ENCODE measurements around the gene LYPLA2. TPM values are rescaled to one million over a fixed set of nuclear protein-coding genes. Genes with fewer than 3 reads are reported as not detected.

Gene LYPLA2
- total and polyA plus RNA-seq, 4 donors = 26.3 to 71.1 (median 43.2) TPM

DNA sequence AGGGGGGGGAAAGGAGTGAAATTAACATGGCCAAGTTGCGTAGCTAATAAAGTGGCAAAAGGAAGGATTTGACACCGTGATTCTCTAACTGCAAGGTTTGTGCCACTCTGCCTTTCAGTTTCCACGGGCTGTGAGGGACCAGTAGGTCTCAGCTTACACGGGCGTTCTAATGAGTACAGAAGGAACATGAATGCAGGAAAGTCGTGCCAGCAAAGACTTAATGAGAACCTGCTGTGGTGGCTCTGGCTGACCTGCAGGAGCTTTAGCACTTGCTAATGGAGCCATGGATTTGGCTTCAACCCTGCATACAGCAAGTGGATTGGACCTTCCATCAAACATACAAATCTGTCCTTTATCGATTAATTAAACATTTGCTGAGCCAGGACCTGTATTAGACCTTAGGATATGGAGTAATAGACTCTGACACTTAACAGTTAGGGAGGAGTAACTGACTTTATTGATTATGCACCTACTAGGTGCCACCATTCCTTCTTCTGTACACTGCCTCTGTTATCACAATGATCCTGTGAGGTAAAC lies 27.8 kb upstream of the LYPLA2 start (continued):
- TF ChIP-seq SP1 (IDR thresholded peaks at IDR 0.05) (no peak), EGR1 (IDR thresholded peaks at IDR 0.05; ENCODE audit: low read depth in 2 of 2) (no peak), FOXA2 (IDR thresholded peaks at IDR 0.05) (no peak), GABPA (IDR thresholded peaks at IDR 0.05 in 1 of 2, conservative IDR thresholded peaks at IDR 0.05 in 1 of 2) (no peak), FOXA1 (IDR thresholded peaks at IDR 0.05) (no peak), TAF1 (conservative IDR thresholded peaks at IDR 0.05) (no peak), JUND (IDR thresholded peaks at IDR 0.05) (no peak), NR2F2 (IDR thresholded peaks at IDR 0.05) (no peak), RXRA (IDR thresholded peaks at IDR 0.05) (peak; percentile 27 to 41)

- no peak for DNase-seq (ENCODE audit: low spot score)
Measured at GRCh38 chr1:23768733-23769132, 22.2 kb upstream of the LYPLA2 start.

DNA sequence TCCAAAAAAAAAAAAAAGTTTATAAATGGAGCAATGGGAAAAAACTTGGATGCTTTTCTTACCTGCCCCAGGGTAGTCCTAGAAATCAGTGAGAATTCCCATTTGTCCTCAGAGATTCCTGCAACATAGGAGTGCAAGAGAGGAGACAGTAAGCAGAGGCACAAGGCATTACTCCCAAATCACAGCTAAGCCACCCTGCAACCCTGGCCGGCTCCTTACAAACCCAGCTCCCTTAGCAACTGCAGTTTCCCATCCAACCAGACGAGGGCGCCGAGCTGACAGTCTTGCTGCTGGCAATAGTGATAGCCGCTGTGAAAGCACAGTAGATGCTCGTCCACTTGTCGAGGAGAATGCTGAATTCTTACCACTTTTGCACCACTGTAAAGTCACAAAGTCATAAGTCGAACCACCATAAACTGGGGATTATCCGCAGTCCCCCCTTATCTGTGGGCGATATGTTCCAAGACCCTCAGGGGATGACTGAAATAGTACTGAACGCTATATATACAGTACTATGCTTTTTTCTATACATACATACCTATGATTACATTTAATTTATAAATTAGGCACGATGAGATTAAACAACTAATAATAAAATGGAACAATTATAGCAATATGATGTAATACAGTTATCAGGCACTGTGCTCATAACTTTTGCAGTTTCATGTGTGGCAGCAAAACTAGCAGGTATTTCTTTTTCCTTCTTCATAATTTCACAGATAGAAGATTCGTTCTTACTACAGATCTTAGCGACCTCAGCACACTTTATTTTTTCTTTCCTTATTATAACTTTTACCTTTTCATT lies 18.7 kb upstream of the LYPLA2 start:
- no peak overlapping the region for H3K27ac ChIP-seq (ENCODE audit: low read depth in 1 of 2, low read length in 2 of 2)
- H3K27me3 ChIP-seq (ENCODE audit: control insufficient read depth in 4 of 4, insufficient read depth in 4 of 4, low read length in 3 of 4) = no peaks in the 10 kb centered on the region
- 21% methylated on average over 14 of the region's 14 CpGs for WGBS
- peak; percentile 93 for DNase-seq (ENCODE audit: low spot score)
- peak overlapping the region in 1 of 2 donors; percentile 34 for H3K9ac ChIP-seq (ENCODE audit: low read depth in 1 of 2, low read length in 2 of 2)
- H3K36me3 ChIP-seq (ENCODE audit: control insufficient read depth in 4 of 4, insufficient read depth in 3 of 4, low read depth in 1 of 4, low read length in 3 of 4) = peaks cover 0 to 2% (median under 1%) of the 10 kb centered on the region in 4 donors
- H3K4me3 ChIP-seq (ENCODE audit: low read depth in 1 of 3, low read length in 3 of 3) = no peak overlapping the region
- TF ChIP-seq CTCF (IDR thresholded peaks at IDR 0.05; ENCODE audit: low read depth, low read length, missing input control) (peak; percentile 92), HNF4A (conservative IDR thresholded peaks at IDR 0.05) (no peak), RAD21 (IDR thresholded peaks at IDR 0.05) (peak; percentile 90 to 95)
- TF ChIP-seq, protein P1, sequence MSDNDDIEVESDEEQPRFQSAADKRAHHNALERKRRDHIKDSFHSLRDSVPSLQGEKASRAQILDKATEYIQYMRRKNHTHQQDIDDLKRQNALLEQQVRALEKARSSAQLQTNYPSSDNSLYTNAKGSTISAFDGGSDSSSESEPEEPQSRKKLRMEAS (IDR thresholded peaks at IDR 0.05) = no peak
- TF ChIP-seq, protein P2, sequence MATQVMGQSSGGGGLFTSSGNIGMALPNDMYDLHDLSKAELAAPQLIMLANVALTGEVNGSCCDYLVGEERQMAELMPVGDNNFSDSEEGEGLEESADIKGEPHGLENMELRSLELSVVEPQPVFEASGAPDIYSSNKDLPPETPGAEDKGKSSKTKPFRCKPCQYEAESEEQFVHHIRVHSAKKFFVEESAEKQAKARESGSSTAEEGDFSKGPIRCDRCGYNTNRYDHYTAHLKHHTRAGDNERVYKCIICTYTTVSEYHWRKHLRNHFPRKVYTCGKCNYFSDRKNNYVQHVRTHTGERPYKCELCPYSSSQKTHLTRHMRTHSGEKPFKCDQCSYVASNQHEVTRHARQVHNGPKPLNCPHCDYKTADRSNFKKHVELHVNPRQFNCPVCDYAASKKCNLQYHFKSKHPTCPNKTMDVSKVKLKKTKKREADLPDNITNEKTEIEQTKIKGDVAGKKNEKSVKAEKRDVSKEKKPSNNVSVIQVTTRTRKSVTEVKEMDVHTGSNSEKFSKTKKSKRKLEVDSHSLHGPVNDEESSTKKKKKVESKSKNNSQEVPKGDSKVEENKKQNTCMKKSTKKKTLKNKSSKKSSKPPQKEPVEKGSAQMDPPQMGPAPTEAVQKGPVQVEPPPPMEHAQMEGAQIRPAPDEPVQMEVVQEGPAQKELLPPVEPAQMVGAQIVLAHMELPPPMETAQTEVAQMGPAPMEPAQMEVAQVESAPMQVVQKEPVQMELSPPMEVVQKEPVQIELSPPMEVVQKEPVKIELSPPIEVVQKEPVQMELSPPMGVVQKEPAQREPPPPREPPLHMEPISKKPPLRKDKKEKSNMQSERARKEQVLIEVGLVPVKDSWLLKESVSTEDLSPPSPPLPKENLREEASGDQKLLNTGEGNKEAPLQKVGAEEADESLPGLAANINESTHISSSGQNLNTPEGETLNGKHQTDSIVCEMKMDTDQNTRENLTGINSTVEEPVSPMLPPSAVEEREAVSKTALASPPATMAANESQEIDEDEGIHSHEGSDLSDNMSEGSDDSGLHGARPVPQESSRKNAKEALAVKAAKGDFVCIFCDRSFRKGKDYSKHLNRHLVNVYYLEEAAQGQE (IDR thresholded peaks at IDR 0.05) = no peak
- H3K9me3 ChIP-seq (ENCODE audit: control insufficient read depth in 4 of 4, low read length in 3 of 4) = no peaks in the 10 kb centered on the region
- H3K4me1 ChIP-seq (ENCODE audit: control insufficient read depth in 4 of 4, insufficient read depth in 4 of 4, low read length in 3 of 4) = peaks cover under 1 to 37% (median 29%) of the 10 kb centered on the region in 4 donors

More at GRCh38 chr1:23768733-23769132, 22.2 kb upstream of the LYPLA2 start:
- TF ChIP-seq NR2F2 (IDR thresholded peaks at IDR 0.05) (no peak), RXRA (IDR thresholded peaks at IDR 0.05) (no peak)
- Histone ChIP-seq H3K4me1 (ENCODE audit: control insufficient read depth in 4 of 4, insufficient read depth in 4 of 4, low read length in 3 of 4) (peaks cover 0 to 26% (median 18%) of the 10 kb centered on the region in 4 donors), H3K27me3 (ENCODE audit: control insufficient read depth in 4 of 4, insufficient read depth in 4 of 4, low read length in 3 of 4) (no peaks in the 10 kb centered on the region), H3K4me3 (ENCODE audit: low read depth in 1 of 3, low read length in 3 of 3) (no peak overlapping the region), H3K27ac (ENCODE audit: low read depth in 1 of 2, low read length in 2 of 2) (no peak overlapping the region), H3K36me3 (ENCODE audit: control insufficient read depth in 4 of 4, insufficient read depth in 3 of 4, low read depth in 1 of 4, low read length in 3 of 4) (peaks cover 0 to 2% (median 2%) of the 10 kb centered on the region in 4 donors), H3K9ac (ENCODE audit: low read depth in 1 of 2, low read length in 2 of 2) (no peak overlapping the region), H3K9me3 (ENCODE audit: control insufficient read depth in 4 of 4, low read length in 3 of 4) (no peaks in the 10 kb centered on the region)
- WGBS = 89% methylated on average over 5 of the region's 5 CpGs

Measured in liver (tissue), 9 donors.